Activated effector memory CD4-positive, alpha-beta T cell treated with anti-CD3 and anti-CD28 coated beads, Interleukin-2, amount 50 U/mL, for 16 hours (primary cell): ENCODE data around the gene SHANK1.

Experiments used
- DNase-seq: peaks from one replicate; pipeline ENCODE4 v3.0.0-alpha.2; 2020

The SHANK1 gene

GRCh38 chr19:50728084-50728737, 8.6 kb upstream of the SHANK1 start:
- DNase-seq: peak; percentile 79

- DNase-seq: no peak
Observed at GRCh38 chr19:50725911-50726230, 6.3 kb upstream of the SHANK1 start.

- DNase-seq: no peak
Observed at GRCh38 chr19:50725218-50725910, 5.8 kb upstream of the SHANK1 start.

- peak; percentile 93 for DNase-seq
Observed at GRCh38 chr19:50724522-50725217, 5.1 kb upstream of the SHANK1 start.

GRCh38 chr19:50723735-50724521, 4.3 kb upstream of the SHANK1 start:
- DNase-seq: no peak

GRCh38 chr19:50723069-50723468, 3.5 kb upstream of the SHANK1 start, which contains the start of gene CLEC11A:
TSS of gene CLEC11A (plus strand) at chr19:50723364. CDS start at chr19:50723526, 162 bp downstream.
- DNase-seq: no peak

GRCh38 chr19:50722201-50723013, 2.8 kb upstream of the SHANK1 start:
- DNase-seq: no peak

GRCh38 chr19:50721441-50722137, 2.0 kb upstream of the SHANK1 start:
- DNase-seq: no peak

GRCh38 chr19:50720921-50721381, 1.3 kb upstream of the SHANK1 start:
- no peak for DNase-seq

GRCh38 chr19:50720181-50720920, 749 bp upstream of the SHANK1 start:
- DNase-seq: no peak

GRCh38 chr19:50719119-50719435, 525 bp downstream of the SHANK1 start:
- no peak for DNase-seq

- DNase-seq: no peak
Observed at GRCh38 chr19:50718255-50719118, 1.1 kb downstream of the SHANK1 start.

GRCh38 chr19:50717891-50718254, 1.7 kb downstream of the SHANK1 start:
- DNase-seq: no peak

GRCh38 chr19:50717026-50717723, 2.4 kb downstream of the SHANK1 start:
- DNase-seq: no peak

- DNase-seq: no peak
Observed at GRCh38 chr19:50716178-50717025, 3.2 kb downstream of the SHANK1 start.

GRCh38 chr19:50713556-50714236, 5.9 kb downstream of the SHANK1 start:
- no peak for DNase-seq

GRCh38 chr19:50712833-50713232, 6.8 kb downstream of the SHANK1 start:
- no peak for DNase-seq

GRCh38 chr19:50711805-50712204, 7.8 kb downstream of the SHANK1 start:
- no peak for DNase-seq
